GM12878 (cell line): ENCODE data around the gene TNNT3. TPM values are rescaled to one million over a fixed set of nuclear protein-coding genes. Genes with fewer than 3 reads are reported as not detected.

ENCODE experiments used
- ATAC-seq: fragments of 200-7000 bp; cut with Tn5 transposase; 3 replicates; pipeline ENCODE4 v1.9.1; 2020; ENCODE audit warnings: mild to moderate bottlenecking, moderate library complexity
- BruUV-seq: library from RNA; stranded (reverse); fragments of 400-500 nt; replicated peaks from 2 replicates; lab custom pipeline; 2021; lab: Mats Ljungman, UMichigan
- CTCF ChIA-PET: fragments of 300-600 bp; sonication (Branson Sonifier 250); formaldehyde crosslinking; extraction: SDS; loops from one replicate; lab custom pipeline; 2021; ENCODE audit warnings: inconsistent platforms; lab: Yijun Ruan, JAX
- POLR2A ChIA-PET: fragments of 350-600 bp; formaldehyde crosslinking; extraction: SDS; loops from one replicate; lab custom pipeline; 2021; ENCODE audit warnings: inconsistent platforms; lab: Charles Lee
- RAD21 ChIA-PET: fragments of 300-600 bp; sonication (Branson Sonifier 250); formaldehyde crosslinking; loops from one replicate; lab custom pipeline; 2023; ENCODE audit warnings: antibody characterized with exemption; ENCODE audit not compliant: unreplicated experiment; lab: Charles Lee
- SMC1A ChIA-PET: fragments of 300-600 bp; sonication (Branson Sonifier 250); formaldehyde crosslinking; loops from one replicate; lab custom pipeline; 2023; ENCODE audit not compliant: unreplicated experiment, uncharacterized antibody; lab: Charles Lee
- DNase-seq: peaks from one replicate; pipeline ENCODE4 v3.0.0-alpha.2; 2011; ENCODE audit warnings: low read depth, low spot score
- FAIRE-seq: peaks from 3 replicates; lab custom pipeline; 2011; peaks lifted over from hg19 to GRCh38; lab: Jason Lieb, UNC
- H2AFZ ChIP-seq: 2 replicates; pipeline ENCODE4 v1.6.0; 2011; ENCODE audit warnings: low read depth, low read length, control low read depth; ENCODE audit not compliant: control insufficient read depth
- H3K27ac ChIP-seq: 2 replicates; pipeline ENCODE4 v1.5.1; 2011; ENCODE audit warnings: control low read depth; ENCODE audit not compliant: control insufficient read depth, insufficient read depth
- H3K27me3 ChIP-seq, 2 experiments: replicated peaks in 1 of 2; 2 replicates each; pipeline versions ENCODE4 v1.6.0 to v1.6.1; 2011; ENCODE audit warnings: low read length in 1 of 2; ENCODE audit not compliant: control insufficient read depth in 2 of 2, insufficient read depth in 2 of 2
- H3K36me3 ChIP-seq, 2 experiments: 2 replicates each; pipeline ENCODE4 v1.5.1; 2011; ENCODE audit warnings: low read length in 1 of 2; ENCODE audit not compliant: control insufficient read depth in 2 of 2, insufficient read depth in 2 of 2
- H3K4me1 ChIP-seq: 2 replicates; pipeline ENCODE4 v1.6.1; 2011; ENCODE audit warnings: mild to moderate bottlenecking, low read length, moderate library complexity, mixed read lengths; ENCODE audit not compliant: control insufficient read depth, insufficient read depth
- H3K4me2 ChIP-seq: 2 replicates; pipeline ENCODE4 v1.6.0; 2011; ENCODE audit warnings: control low read depth; ENCODE audit not compliant: control insufficient read depth, insufficient read depth
- H3K4me3 ChIP-seq: fragments of 200-600 bp; sonication (generic); 2 replicates; pipeline ENCODE4 v1.5.1; 2016
- H3K79me2 ChIP-seq: 2 replicates; pipeline ENCODE4 v1.6.0; 2011; ENCODE audit warnings: low read length; ENCODE audit not compliant: control insufficient read depth, insufficient read depth
- H3K9ac ChIP-seq: 2 replicates; pipeline ENCODE4 v1.8.0; 2011; ENCODE audit warnings: low read length, control low read depth, mixed read lengths; ENCODE audit not compliant: control insufficient read depth, insufficient read depth
- H3K9me3 ChIP-seq: replicated peaks from 3 replicates; pipeline ENCODE4 v1.5.1; 2011; ENCODE audit warnings: mild to moderate bottlenecking, low read length; ENCODE audit not compliant: control insufficient read depth, insufficient read depth
- H4K20me1 ChIP-seq: 2 replicates; pipeline ENCODE4 v1.6.0; 2011; ENCODE audit not compliant: control insufficient read depth, insufficient read depth
- NR2C1 ChIP-seq: fragments of 450-650 bp; IDR thresholded peaks from 2 replicates; pipeline ENCODE4 v1.6.1; 2017; ENCODE audit warnings: antibody characterized with exemption, mild to moderate bottlenecking, moderate library complexity
- POU2F2 ChIP-seq: IDR thresholded peaks from 3 replicates; pipeline ENCODE4 v1.6.1; 2011; ENCODE audit warnings: low read depth, mild to moderate bottlenecking, low read length, borderline replicate concordance
- SRF ChIP-seq, 2 experiments: IDR thresholded peaks; 2 replicates each; pipeline ENCODE4 v1.6.1; 2011; ENCODE audit warnings: low read depth in 2 of 2, low read length in 2 of 2, mild to moderate bottlenecking in 1 of 2, moderate library complexity in 1 of 2
- STAT1 ChIP-seq: fragments of 450-650 bp; conservative IDR thresholded peaks from 2 replicates; pipeline ENCODE4 v1.6.1; 2014; ENCODE audit warnings: antibody characterized with exemption, mild to moderate bottlenecking
- YBX1 ChIP-seq: fragments of 450-650 bp; IDR thresholded peaks from 2 replicates; pipeline ENCODE4 v1.6.1; 2016; ENCODE audit warnings: antibody characterized with exemption
- WGBS: methylation state at CpG from one replicate; pipeline ENCODE4 v1.1.6; 2016; ENCODE audit warnings: low lambda C conversion rate; ENCODE audit not compliant: insufficient replicate concordance, insufficient coverage; ENCODE audit errors: missing lambda C conversion rate; 5-methylcytosine and 5-hydroxymethylcytosine counted together
- in situ Hi-C: fragments of 300-500 bp; cut with MboI; formaldehyde crosslinking; loops from 9 replicates; pipeline ENCODE4 v1.14.3; 2018; ENCODE audit warnings: mixed read lengths
- intact Hi-C: fragments of 100-400 bp; cut with micrococcal nuclease; formaldehyde crosslinking; loops from one replicate; pipeline ENCODE4 v1.14.2; 2022; ENCODE audit not compliant: unreplicated experiment
- polyA plus RNA-seq, 11 experiments: library from polyadenylated mRNA; depleted of rRNA in 4 of 11; unstranded in 6 of 11; stranded (reverse) in 5 of 11; fragments of >200 nt; fragmentation: Nextera tagmentation in 4 of 11; fragmentation: Illumina TruSeq in 1 of 11; extraction: Ambion mirVana in 4 of 11; extraction: Trizol in 1 of 11; gene quantifications; 1 replicate in 1 of 11; 2 replicates in 10 of 11; pipeline versions ENCODE4 v1.2.1 to v1.2.3, GENCODE V29; 2011 to 2016; ENCODE audit warnings: inconsistent platforms in 2 of 11, missing spikeins in 2 of 11, low read depth in 1 of 11
- total RNA-seq, 4 experiments: library from RNA; depleted of rRNA in 3 of 4; stranded (reverse); fragments of >200 nt in 3 of 4; fragmentation: Illumina TruSeq in 1 of 4; extraction: Trizol in 1 of 4; gene quantifications; 2 replicates each; pipeline versions ENCODE4 v1.2.1 to v1.2.3, GENCODE V29; 2013 to 2021
- TF ChIP-seq, protein P1 (sequence below): fragments of 150-350 bp; IDR thresholded peaks from 2 replicates; pipeline ENCODE4 v1.6.1; 2016; ENCODE audit warnings: low read depth, low read length
- TF ChIP-seq, protein P2 (sequence below): fragments of 450-650 bp; IDR thresholded peaks from 2 replicates; pipeline ENCODE4 v1.6.1; 2016; ENCODE audit warnings: mild to moderate bottlenecking
- TF ChIP-seq, protein P3 (sequence below): fragments of 450-650 bp; IDR thresholded peaks from 2 replicates; pipeline ENCODE4 v1.6.1; 2014; ENCODE audit warnings: mild to moderate bottlenecking

Gene TNNT3
- total and polyA plus RNA-seq, 10 of the 15 experiments (the other 5 are each of a cell fraction or from before 2014, with no cell fraction given), result 0.40 to 0.50 TPM; not detected in 8

DNA sequence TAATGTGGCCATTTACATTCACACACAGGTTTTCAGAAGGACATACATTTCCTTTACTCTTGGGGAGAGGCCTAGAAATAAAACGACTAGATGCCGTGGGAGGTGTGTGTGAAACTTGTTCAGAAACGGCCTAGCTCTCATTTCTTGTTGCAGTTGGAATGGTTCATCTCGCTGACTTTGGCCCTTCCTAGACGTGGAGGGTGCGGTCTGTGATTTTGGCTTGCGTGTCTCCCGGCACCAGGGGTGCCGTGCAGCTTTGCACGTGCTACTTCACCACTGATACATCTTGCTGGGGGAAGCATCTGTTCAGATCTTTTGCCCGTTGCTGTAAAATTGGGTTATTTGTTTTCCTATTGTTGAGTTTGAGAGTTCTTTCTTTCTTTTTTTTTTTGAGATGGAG, 24.7 kb upstream of the TNNT3 start:
- no peak overlapping the region for H3K4me3 ChIP-seq
- SMC1A ChIA-PET, result interaction anchor here (1.4 kb wide), 1 partner anchor 201 kb away, joined by 3 read pairs; no protein-coding TSS in a partner anchor
- FAIRE-seq, result no peak
- no peaks in the 10 kb centered on the region for H3K79me2 ChIP-seq
- TF ChIP-seq NR2C1, result no peak
- TF ChIP-seq, protein P1, sequence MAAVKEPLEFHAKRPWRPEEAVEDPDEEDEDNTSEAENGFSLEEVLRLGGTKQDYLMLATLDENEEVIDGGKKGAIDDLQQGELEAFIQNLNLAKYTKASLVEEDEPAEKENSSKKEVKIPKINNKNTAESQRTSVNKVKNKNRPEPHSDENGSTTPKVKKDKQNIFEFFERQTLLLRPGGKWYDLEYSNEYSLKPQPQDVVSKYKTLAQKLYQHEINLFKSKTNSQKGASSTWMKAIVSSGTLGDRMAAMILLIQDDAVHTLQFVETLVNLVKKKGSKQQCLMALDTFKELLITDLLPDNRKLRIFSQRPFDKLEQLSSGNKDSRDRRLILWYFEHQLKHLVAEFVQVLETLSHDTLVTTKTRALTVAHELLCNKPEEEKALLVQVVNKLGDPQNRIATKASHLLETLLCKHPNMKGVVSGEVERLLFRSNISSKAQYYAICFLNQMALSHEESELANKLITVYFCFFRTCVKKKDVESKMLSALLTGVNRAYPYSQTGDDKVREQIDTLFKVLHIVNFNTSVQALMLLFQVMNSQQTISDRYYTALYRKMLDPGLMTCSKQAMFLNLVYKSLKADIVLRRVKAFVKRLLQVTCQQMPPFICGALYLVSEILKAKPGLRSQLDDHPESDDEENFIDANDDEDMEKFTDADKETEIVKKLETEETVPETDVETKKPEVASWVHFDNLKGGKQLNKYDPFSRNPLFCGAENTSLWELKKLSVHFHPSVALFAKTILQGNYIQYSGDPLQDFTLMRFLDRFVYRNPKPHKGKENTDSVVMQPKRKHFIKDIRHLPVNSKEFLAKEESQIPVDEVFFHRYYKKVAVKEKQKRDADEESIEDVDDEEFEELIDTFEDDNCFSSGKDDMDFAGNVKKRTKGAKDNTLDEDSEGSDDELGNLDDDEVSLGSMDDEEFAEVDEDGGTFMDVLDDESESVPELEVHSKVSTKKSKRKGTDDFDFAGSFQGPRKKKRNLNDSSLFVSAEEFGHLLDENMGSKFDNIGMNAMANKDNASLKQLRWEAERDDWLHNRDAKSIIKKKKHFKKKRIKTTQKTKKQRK, result no peak
- TF ChIP-seq, protein P2, sequence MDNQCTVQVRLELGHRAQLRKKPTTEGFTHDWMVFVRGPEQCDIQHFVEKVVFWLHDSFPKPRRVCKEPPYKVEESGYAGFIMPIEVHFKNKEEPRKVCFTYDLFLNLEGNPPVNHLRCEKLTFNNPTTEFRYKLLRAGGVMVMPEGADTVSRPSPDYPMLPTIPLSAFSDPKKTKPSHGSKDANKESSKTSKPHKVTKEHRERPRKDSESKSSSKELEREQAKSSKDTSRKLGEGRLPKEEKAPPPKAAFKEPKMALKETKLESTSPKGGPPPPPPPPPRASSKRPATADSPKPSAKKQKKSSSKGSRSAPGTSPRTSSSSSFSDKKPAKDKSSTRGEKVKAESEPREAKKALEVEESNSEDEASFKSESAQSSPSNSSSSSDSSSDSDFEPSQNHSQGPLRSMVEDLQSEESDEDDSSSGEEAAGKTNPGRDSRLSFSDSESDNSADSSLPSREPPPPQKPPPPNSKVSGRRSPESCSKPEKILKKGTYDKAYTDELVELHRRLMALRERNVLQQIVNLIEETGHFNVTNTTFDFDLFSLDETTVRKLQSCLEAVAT, result peak; percentile 30; the same call in 1 of the 2 replicates
- no peak for TF ChIP-seq SRF (IDR thresholded peaks at IDR 0.05; ENCODE audit: low read depth in 2 of 2, low read length in 2 of 2)
- TF ChIP-seq POU2F2, result no peak
- TF ChIP-seq, protein P3, sequence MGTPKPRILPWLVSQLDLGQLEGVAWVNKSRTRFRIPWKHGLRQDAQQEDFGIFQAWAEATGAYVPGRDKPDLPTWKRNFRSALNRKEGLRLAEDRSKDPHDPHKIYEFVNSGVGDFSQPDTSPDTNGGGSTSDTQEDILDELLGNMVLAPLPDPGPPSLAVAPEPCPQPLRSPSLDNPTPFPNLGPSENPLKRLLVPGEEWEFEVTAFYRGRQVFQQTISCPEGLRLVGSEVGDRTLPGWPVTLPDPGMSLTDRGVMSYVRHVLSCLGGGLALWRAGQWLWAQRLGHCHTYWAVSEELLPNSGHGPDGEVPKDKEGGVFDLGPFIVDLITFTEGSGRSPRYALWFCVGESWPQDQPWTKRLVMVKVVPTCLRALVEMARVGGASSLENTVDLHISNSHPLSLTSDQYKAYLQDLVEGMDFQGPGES, result no peak
- no peak for TF ChIP-seq STAT1
- TF ChIP-seq YBX1, result no peak
- H3K36me3 ChIP-seq, result no peaks in the 10 kb centered on the region
- RAD21 ChIA-PET, result no interaction called here
- intact Hi-C loops, result no loop called here
- no peaks in the 10 kb centered on the region for H4K20me1 ChIP-seq
- POLR2A ChIA-PET, result interaction anchor here (1.0 kb wide), 1 partner anchor 39 kb away, joined by 4 read pairs; no protein-coding TSS in a partner anchor
- H3K9me3 ChIP-seq, result no peaks in the 10 kb centered on the region
- no peak overlapping the region for H2AFZ ChIP-seq
- 57% methylated on average over 11 of the region's 11 CpGs for WGBS
- in situ Hi-C loops, result no loop called here
- no peak overlapping the region for H3K4me2 ChIP-seq
- H3K4me1 ChIP-seq, result no peaks in the 10 kb centered on the region
- H3K27me3 ChIP-seq, result no peaks in the 10 kb centered on the region; a peak in 1 of 4 replicates
- H3K9ac ChIP-seq, result no peak overlapping the region
- CTCF ChIA-PET, result interaction anchor here (0.9 to 2.3 kb wide), 3 partner anchors 12 to 107 kb away, joined by 3 to 7 read pairs (median 4); no protein-coding TSS in a partner anchor
- DNase-seq, result no peak
- ATAC-seq, result no peak
- BruUV-seq, result no TSS peak
- H3K27ac ChIP-seq, result no peak overlapping the region
